Esophagus (tissue), 2 donors: Measurements from ENCODE around the gene GFAP. TPM values are rescaled to one million over a fixed set of nuclear protein-coding genes. Genes with fewer than 3 reads are reported as not detected.

Source experiments
- H3K27ac ChIP-seq, 2 donors: one replicate each; pipeline ENCODE4 v1.5.1; 2013; ENCODE audit warnings: low read depth in 2 of 2, mild to moderate bottlenecking in 2 of 2, inconsistent platforms in 1 of 2, low read length in 1 of 2, moderate library complexity in 1 of 2
- H3K27me3 ChIP-seq, 2 donors: one replicate each; pipeline ENCODE4 v1.6.1; 2013; ENCODE audit warnings: low read length in 2 of 2, control low read depth in 1 of 2, mild to moderate bottlenecking in 1 of 2; ENCODE audit not compliant: insufficient read depth in 2 of 2, control insufficient read depth in 1 of 2
- H3K36me3 ChIP-seq, 2 donors: one replicate each; pipeline ENCODE4 v1.6.1; 2013; ENCODE audit warnings: low read length in 1 of 2; ENCODE audit not compliant: control insufficient read depth in 2 of 2, insufficient read depth in 2 of 2
- H3K4me1 ChIP-seq, 2 donors: one replicate each; pipeline ENCODE4 v1.6.1; 2013; ENCODE audit warnings: low read length in 1 of 2; ENCODE audit not compliant: control insufficient read depth in 2 of 2, insufficient read depth in 2 of 2
- H3K4me3 ChIP-seq, 2 donors: one replicate each; pipeline ENCODE4 v1.5.1; 2013; ENCODE audit warnings: low read length in 2 of 2, mild to moderate bottlenecking in 2 of 2, low read depth in 1 of 2, moderate library complexity in 1 of 2
- H3K9me3 ChIP-seq, 2 donors: one replicate each; pipeline ENCODE4 v1.6.1; 2013; ENCODE audit warnings: mild to moderate bottlenecking in 2 of 2, low read depth in 1 of 2, low read length in 1 of 2, moderate library complexity in 1 of 2; ENCODE audit not compliant: control insufficient read depth in 2 of 2, insufficient read depth in 1 of 2
- WGBS, 2 donors: extraction: QIAGEN DNeasy Blood & Tissue Kit; methylation state at CpG; one replicate each; pipeline ENCODE4 v1.1.7; 2013; 5-methylcytosine and 5-hydroxymethylcytosine counted together
- polyA plus RNA-seq, 2 donors: library from polyadenylated mRNA; stranded (reverse); fragments of 200-250 nt; gene quantifications; one replicate each; pipeline ENCODE4 v1.2.3, GENCODE V29; 2013
- donor health status: healthy with polysubstance abuse.
- donor health status: Bipolar disorder and iron deficiency.

Gene GFAP
- polyA plus RNA-seq, 2 donors, result 0.08 TPM; not detected in 1

DNA sequence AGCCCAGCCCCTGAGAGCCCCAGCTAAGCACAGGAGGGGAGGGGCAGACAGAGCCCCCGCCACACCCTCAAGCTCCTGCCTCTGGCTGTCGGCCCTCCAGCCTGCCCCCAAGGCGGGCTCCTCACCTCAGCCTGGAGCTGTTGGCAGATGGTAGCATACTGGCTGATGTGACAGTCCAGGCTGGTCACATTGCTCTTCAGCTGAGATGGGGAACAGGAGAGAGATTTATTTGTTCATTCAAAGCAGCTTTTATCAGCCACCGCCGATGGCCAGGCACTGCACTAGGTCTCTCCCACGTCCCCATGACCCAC is 17.4 kb upstream of the GFAP start:
- Histone ChIP-seq H3K27me3 (no peaks in the 10 kb centered on the region), H3K27ac (no peak overlapping the region), H3K36me3 (peaks cover 0 to 4% of the 10 kb centered on the region in 2 donors), H3K4me1 (no peaks in the 10 kb centered on the region), H3K4me3 (no peak overlapping the region), H3K9me3 (no peaks in the 10 kb centered on the region)
- WGBS, 2 donors, result 92 to 95% methylated on average over 6 of the region's 6 CpGs

DNA sequence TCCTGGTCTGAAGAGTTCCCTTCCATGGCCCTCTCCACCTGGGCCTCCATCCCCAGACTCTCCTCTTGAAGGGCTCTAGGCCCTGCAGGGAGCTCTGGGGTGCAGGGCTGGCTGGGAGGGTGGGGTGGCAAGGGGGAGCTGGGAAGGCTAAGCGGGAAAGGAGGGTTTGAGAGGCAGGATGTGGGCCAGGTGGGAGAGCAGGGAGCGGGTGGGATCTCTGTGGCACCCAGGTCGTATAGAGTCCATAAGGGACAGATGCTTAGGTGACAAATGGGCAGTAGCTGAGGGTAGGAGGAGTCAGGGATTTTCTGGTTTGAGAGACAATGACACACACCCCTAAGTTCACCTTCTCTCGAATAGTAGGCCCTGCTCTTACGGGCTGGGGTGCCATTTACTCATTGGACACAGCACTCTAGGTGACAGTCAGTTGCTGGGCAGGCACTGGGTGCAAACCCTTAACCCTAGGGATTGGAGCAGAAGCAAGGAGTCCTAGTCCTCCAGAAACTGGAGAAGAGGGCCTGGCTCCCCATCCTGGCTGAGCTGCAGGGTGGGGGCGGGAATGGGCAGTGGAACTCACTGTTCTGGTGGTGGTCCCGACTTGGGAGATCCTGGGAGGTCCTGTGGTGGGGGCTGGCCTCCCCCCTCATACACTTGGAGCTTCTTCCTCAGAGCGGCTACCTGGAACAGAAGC is 16.9 kb upstream of the GFAP start:
- H3K4me1 ChIP-seq, result no peaks in the 10 kb centered on the region
- no peaks in the 10 kb centered on the region for H3K27me3 ChIP-seq
- H3K27ac ChIP-seq, result no peak overlapping the region
- H3K36me3 ChIP-seq, result peaks cover 0 to 5% of the 10 kb centered on the region in 2 donors
- no peak overlapping the region for H3K4me3 ChIP-seq
- WGBS, 2 donors, result 92 to 94% methylated on average over 8 of the region's 8 CpGs
- no peaks in the 10 kb centered on the region for H3K9me3 ChIP-seq

DNA sequence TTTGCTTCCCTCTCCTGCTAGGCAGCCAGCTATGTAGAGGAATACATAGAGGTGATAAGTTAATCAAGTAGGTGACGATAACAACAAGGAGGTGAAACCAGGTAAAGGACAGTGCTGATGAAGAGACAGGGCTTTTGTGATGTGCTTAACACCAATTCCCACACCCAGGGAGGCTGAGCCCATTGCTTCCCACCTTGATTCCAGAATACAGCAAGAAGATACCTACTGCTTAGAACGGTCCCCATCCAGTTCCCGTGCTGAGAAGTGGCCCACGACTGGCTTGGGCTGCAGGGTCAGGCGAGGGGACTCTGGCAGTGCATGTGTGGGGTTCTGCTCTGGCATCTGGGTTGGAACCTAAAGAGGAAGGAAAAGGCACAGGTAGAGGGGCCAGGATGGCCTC is 16.1 kb upstream of the GFAP start:
- H3K9me3 ChIP-seq, result no peaks in the 10 kb centered on the region
- H3K4me3 ChIP-seq, result no peak overlapping the region
- WGBS, 2 donors, result 92 to 96% methylated on average over 5 of the region's 5 CpGs
- H3K36me3 ChIP-seq, result peaks cover 0 to 6% of the 10 kb centered on the region in 2 donors
- H3K27ac ChIP-seq, result no peak overlapping the region
- H3K4me1 ChIP-seq, result no peaks in the 10 kb centered on the region
- H3K27me3 ChIP-seq, result no peaks in the 10 kb centered on the region

DNA sequence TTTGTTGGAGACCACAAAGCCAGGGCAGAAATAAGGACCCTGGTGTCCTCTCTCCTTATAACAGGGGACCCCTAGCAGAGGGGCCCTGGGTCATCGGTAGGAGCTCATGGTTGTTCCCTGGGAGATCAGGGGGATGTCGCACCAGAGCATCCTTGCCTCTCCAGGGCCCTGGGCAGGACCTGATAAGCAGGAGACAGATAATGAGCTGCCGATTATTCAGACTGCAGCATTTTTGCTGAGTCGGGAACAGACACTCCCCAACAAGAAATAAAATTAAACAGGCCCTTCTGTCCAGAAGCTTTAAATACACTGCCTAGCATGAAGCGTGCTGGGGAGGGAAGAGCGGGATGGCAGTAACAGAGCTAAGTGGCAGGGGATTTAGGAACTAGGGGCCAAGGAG is 15.4 kb upstream of the GFAP start:
- WGBS, 2 donors, result 87 to 90% methylated on average over 6 of the region's 6 CpGs
- H3K4me1 ChIP-seq, result no peaks in the 10 kb centered on the region
- no peaks in the 10 kb centered on the region for H3K9me3 ChIP-seq
- H3K36me3 ChIP-seq, result peaks cover 0 to 6% of the 10 kb centered on the region in 2 donors
- no peak overlapping the region for H3K4me3 ChIP-seq
- H3K27me3 ChIP-seq, result no peaks in the 10 kb centered on the region
- H3K27ac ChIP-seq, result no peak overlapping the region

DNA sequence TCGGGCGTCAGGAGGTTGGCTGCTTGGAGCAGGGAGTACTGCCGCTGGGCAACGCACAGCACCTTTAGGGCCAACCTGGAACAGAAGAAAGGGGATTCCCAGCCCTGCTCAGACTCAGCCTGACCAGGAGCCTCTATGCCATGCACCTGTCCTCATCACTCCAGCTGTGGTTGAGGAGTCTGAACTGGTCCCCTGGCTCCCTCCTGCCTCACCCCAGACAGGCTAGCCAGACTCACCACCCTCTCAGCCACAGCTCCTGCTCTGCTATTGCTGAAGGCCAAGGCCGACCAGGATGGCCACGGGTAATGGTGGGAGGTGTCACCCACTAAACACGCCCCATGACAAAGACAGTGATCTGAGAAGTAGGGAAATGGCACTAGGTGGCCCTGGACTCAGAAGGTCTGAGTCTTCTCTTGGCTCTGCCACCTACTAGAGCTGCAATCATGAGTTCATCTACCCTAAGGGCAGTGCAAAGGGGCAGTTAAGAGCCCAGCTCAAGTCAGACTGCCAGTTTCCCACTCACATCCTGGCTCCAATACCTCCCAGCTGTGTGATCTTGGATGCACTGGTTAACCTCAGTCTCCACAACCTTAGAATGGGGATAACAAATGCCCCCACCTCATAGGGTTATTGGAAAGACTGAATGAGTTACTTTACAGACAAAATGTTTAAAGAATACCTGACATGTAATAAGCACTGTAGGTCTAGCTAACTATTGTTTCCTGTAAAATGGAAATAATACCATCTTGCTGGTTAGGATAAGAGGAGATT is 13.8 kb upstream of the GFAP start:
- Histone ChIP-seq H3K4me3 (no peak overlapping the region), H3K4me1 (no peaks in the 10 kb centered on the region), H3K27me3 (no peaks in the 10 kb centered on the region), H3K36me3 (peaks cover 0 to 6% of the 10 kb centered on the region in 2 donors), H3K27ac (no peak overlapping the region), H3K9me3 (no peaks in the 10 kb centered on the region)
- WGBS, 2 donors, result 85 to 88% methylated on average over 7 of the region's 7 CpGs

DNA sequence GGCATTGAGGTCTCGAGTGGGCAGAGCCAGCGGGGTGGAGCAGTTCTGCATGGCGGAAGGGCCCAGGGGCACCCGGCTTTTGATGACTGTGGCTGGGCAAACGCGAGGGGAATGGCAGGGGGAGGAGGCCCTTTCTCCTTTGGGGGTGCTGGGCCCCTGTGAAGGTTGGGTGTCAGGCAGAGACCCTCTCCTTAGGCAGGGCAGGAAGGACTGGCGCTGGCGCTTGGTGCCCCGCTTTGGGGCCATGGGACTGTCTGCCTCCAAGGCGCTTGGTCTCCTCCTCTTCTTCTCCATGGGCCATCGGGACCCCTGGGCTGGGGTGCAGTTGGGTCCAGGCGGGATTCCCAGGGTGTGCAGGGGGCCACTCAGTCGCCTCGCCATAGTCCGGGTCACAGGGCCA is 12.8 kb upstream of the GFAP start:
- H3K4me1 ChIP-seq, result no peaks in the 10 kb centered on the region

DNA sequence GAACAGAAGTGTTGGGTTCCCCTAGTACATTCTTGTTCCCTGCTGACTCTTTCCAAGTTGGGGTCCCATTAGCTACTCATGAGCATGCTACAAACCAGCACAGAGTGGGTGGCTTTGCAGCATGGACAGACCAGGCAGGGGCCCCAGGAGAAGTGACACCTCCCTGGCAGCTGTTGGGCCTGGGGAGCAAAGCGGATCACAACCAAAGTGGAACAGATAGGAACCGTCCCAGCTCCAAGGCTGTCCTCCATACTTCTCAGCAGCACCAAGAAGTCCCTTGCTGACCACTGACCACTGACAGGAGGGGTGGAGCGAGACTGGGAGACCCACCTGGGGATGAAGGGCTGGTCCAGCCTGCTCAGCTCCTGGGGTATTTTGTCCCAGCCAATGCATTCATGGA is 12.4 kb upstream of the GFAP start:
- Histone ChIP-seq H3K27ac (no peak overlapping the region), H3K4me1 (no peaks in the 10 kb centered on the region), H3K27me3 (no peaks in the 10 kb centered on the region), H3K36me3 (peaks cover 0 to 6% of the 10 kb centered on the region in 2 donors), H3K4me3 (no peak overlapping the region), H3K9me3 (no peaks in the 10 kb centered on the region)
- WGBS, 2 donors, result 98 to 100% methylated on average over 3 of the region's 3 CpGs

More for the DNA sequence above, 12.8 kb upstream of the GFAP start:
- H3K27ac ChIP-seq, result no peak overlapping the region
- WGBS, 2 donors, result 95% methylated on average over 15 of the region's 15 CpGs
- H3K27me3 ChIP-seq, result no peaks in the 10 kb centered on the region
- no peaks in the 10 kb centered on the region for H3K9me3 ChIP-seq
- no peak overlapping the region for H3K4me3 ChIP-seq
- H3K36me3 ChIP-seq, result peaks cover 0 to 6% of the 10 kb centered on the region in 2 donors

DNA sequence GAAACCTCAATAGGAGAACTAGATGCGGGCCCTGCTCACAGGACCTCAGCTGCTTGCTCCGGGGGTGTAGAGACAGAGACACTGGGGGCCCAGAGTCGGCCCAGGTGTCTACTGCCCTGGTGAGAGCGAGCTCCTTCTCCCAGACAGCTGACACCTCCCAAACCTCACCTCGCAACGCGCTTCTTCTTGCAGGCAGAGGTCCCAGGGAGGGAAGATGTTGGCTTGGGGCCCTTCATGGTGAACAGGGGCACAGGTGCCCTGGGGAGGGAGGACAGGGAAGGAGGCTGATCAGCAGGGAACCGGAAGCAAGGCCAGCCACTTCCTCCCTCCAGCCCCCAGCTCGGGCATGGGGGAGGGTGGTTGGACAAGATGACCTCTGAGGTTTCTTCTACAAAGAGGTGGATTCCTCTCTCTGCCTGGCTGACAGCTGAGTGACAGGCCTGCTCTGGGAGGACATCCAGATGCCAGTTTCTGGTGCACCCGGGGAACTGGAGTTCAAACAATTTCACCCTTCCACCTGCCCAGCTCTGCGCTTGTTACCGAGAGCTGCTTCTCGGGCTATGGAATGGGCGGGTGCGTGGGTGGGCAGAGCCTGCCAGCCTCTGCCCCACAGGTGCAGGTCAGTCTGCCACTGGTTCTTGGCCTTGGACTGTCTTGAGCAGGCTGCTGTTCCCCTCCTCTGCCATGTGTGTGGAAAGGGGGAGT is 11.7 kb upstream of the GFAP start:
- Histone ChIP-seq H3K27me3 (no peaks in the 10 kb centered on the region), H3K4me1 (no peaks in the 10 kb centered on the region), H3K9me3 (no peaks in the 10 kb centered on the region), H3K4me3 (no peak overlapping the region), H3K27ac (no peak overlapping the region), H3K36me3 (peaks cover 0 to 6% of the 10 kb centered on the region in 2 donors)
- WGBS, 2 donors, result 93 to 94% methylated on average over 15 of the region's 15 CpGs

DNA sequence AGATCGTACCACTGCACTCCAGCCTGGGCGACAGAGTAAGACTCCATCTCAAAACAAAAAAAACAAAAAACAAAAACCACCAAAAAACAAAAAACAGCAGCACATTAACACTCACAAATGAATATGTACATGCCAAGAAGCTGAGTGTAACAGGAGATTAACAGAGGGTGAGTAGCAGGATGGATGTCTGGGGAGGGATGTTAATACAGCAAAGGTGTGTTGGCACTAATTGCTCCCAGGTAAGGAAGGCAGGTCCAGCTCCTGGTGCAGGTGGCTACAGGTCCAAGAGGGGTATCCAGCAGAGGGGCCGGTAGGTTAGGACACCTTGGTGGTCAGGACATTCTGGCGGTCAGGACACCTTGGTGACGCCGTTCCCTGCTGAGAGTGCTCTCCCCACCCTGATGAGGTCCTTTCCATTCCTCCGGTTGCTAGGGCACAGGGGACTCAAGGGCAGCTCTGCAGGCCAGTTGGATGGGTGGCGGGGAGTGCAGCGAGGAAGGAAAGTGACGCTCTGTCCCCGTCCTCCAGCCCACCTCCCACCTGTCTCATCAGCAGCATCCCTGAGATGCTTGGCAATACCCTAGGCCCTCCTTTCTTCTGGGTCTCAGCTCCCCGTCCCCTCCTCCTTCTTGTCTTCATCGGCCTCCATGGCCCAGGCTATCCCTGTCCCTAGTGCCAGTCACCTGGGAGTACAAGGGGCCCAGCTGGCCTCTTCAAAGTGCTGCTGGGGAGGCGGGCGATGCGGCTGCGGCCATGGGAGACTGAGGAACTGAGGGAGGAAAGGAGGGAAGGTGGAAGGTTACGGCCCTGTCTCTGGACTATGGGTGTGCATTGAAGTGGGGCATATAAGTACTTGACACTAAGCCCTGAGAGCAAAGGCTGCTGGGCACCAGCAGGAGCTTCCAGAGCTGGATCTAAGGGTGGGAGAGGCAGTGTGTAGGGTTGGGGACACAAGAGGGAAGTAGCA is 10.7 kb upstream of the GFAP start:
- no peaks in the 10 kb centered on the region for H3K4me1 ChIP-seq
- H3K36me3 ChIP-seq, result peaks cover 0 to 4% of the 10 kb centered on the region in 2 donors
- no peak overlapping the region for H3K4me3 ChIP-seq
- WGBS, 2 donors, result 96 to 97% methylated on average over 18 of the region's 18 CpGs
- H3K27ac ChIP-seq, result no peak overlapping the region
- no peaks in the 10 kb centered on the region for H3K9me3 ChIP-seq
- no peaks in the 10 kb centered on the region for H3K27me3 ChIP-seq
